ENCODE measurements around the gene LGI4. TPM values are rescaled to one million over a fixed set of nuclear protein-coding genes. Genes with fewer than 3 reads are reported as not detected.
"Not testable (repeated sequence)": the region's sequence is repeated elsewhere in the genome, so short reads cannot be mapped to it uniquely, and the experiment has no call there.

The LGI4 gene
- total RNA-seq, 1 donor from 2014 or later = 32.9 TPM

DNA sequence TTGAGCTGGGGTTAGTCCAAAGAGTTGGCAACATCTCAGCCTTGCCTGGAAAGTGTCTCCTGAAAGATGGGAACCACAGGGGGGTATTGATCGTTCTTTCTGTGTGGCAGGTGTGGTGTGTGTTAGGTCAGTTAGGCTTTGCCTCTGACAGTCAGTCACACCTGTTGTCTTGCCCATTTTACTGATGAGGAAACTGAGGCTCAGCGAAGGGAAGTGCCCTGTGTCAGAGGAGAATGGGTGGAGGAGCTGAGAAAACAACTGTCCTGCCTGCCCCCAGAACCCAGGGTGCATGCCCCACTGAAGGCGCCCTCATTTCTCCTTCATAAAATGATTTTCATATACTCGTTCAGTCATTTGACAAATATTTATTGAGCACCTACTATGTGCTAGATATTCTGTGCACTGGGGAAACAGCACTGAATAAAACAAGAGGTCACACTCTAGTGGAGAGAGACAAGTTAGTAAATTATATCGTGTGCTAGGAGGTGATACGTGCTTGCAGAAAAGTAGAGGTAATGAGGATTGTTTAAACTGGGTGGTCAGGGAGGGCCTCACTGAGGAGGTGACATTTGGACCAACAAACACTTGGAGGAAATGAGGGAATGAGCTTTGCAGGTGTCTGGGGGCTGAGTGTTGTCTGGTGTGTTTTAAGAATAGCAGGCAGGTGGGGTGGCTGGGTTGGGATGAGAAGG lies 21.3 kb upstream of the LGI4 start:
- Histone ChIP-seq H3K27ac (peak overlapping the region; percentile 90), H3K27me3 (no peaks in the 10 kb centered on the region), H3K36me3 (peaks cover 0 to 33% of the 10 kb centered on the region in 2 donors), H3K9me3 (no peaks in the 10 kb centered on the region), H3K4me3 (peak overlapping the region; percentile 73 to 78), H3K4me1 (peaks cover 37% of the 10 kb centered on the region)
- intact Hi-C loops (cut with DNase I) = no loop called here
- TF ChIP-seq, protein P1, sequence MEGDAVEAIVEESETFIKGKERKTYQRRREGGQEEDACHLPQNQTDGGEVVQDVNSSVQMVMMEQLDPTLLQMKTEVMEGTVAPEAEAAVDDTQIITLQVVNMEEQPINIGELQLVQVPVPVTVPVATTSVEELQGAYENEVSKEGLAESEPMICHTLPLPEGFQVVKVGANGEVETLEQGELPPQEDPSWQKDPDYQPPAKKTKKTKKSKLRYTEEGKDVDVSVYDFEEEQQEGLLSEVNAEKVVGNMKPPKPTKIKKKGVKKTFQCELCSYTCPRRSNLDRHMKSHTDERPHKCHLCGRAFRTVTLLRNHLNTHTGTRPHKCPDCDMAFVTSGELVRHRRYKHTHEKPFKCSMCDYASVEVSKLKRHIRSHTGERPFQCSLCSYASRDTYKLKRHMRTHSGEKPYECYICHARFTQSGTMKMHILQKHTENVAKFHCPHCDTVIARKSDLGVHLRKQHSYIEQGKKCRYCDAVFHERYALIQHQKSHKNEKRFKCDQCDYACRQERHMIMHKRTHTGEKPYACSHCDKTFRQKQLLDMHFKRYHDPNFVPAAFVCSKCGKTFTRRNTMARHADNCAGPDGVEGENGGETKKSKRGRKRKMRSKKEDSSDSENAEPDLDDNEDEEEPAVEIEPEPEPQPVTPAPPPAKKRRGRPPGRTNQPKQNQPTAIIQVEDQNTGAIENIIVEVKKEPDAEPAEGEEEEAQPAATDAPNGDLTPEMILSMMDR (IDR thresholded peaks at IDR 0.05) = no peak
- no peak for TF ChIP-seq POLR2AphosphoS5 (IDR thresholded peaks at IDR 0.05; ENCODE audit: insufficient read depth in 1 of 2, low read depth in 1 of 2)
- no peak for TF ChIP-seq POLR2A (IDR thresholded peaks at IDR 0.05)
- no peak for DNase-seq (ENCODE audit: extremely low spot score in 2 of 2)

DNA sequence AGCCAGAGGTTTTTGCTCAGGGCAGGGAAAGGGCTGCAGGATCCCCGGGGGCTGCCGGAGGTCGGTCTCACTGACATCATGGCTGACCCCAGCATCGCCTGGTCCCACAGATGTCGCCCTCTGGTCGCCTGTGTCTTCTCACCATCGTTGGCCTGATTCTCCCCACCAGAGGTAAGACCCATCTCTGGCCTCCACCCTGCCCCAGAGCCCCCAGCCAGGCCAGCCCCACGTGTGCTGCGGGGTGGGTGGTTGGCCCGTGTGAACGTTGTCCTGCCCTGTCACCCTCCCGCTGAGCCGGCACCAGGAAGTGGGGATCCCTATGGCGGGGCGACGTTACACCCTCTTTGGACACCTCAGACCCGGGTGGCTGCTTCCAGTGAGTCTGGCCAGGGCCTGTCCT lies 20.6 kb upstream of the LGI4 start:
- Histone ChIP-seq H3K27me3 (no peaks in the 10 kb centered on the region), H3K9me3 (no peaks in the 10 kb centered on the region), H3K36me3 (peaks cover 0 to 29% of the 10 kb centered on the region in 2 donors), H3K27ac (peak overlapping the region; percentile 90), H3K4me1 (peaks cover 37% of the 10 kb centered on the region), H3K4me3 (peak overlapping the region; percentile 73 to 78)
- intact Hi-C loops (cut with DNase I) = no loop called here
- DNase-seq (ENCODE audit: extremely low spot score in 2 of 2) = no peak
- TF ChIP-seq POLR2AphosphoS5 (IDR thresholded peaks at IDR 0.05; ENCODE audit: insufficient read depth in 1 of 2, low read depth in 1 of 2) (no peak), POLR2A (IDR thresholded peaks at IDR 0.05) (no peak)

DNA sequence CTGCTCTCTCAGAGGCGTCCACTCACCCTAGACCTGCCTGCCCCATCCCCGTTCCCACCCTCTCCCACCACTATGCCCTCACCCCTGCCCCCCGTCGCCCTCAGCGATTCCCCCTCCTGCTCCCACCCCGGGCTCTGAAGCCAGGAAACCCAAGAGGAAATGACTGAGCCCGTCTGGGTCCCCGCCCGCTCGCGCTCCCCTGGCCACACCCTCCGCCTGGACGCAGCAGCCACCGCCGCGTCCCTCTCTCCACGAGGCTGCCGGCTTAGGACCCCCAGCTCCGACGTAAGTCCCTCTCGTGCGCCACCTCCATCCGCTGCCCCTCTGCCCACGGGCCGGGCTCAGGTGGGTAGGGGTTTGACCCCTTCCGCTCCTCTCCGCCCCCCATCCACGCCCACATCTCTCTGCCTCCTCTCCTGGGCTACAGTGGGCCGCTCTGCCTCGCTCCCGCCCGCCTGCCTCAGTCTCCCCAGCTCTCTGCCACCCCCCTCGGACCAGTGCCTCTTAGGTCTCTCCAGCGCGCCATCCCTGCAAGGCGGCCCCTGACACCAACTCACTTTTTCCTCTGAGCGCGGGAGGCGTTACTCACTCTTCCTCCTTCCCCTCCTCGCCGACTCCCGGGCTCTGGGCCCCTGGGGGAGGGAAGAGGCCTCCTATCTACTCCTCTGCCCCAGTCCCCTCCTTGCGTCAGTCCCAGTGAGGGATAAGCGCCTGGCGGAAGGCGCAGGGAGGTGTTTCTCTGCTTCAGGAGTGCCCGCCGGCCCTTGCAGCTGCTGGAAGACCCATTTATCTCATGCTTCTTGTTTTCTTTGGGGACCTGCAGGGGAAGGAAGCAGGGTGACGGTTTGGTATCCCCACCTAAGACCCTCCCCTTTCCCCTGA lies 19.9 kb upstream of the LGI4 start, which contains the start of gene FXYD5:
FXYD5 (plus strand) TSS at position 211 of the 882 bp plus-strand sequence. CDS start 816 bp downstream, outside the sequence.
- TF ChIP-seq, protein P1 (IDR thresholded peaks at IDR 0.05) = peak in 1 of 3 experiments; percentile 23
- TF ChIP-seq POLR2A (IDR thresholded peaks at IDR 0.05) (peak in 1 of 2 donors; percentile 51), POLR2AphosphoS5 (IDR thresholded peaks at IDR 0.05; ENCODE audit: insufficient read depth in 1 of 2, low read depth in 1 of 2) (peak in 1 of 2 donors; percentile 93)

DNA sequence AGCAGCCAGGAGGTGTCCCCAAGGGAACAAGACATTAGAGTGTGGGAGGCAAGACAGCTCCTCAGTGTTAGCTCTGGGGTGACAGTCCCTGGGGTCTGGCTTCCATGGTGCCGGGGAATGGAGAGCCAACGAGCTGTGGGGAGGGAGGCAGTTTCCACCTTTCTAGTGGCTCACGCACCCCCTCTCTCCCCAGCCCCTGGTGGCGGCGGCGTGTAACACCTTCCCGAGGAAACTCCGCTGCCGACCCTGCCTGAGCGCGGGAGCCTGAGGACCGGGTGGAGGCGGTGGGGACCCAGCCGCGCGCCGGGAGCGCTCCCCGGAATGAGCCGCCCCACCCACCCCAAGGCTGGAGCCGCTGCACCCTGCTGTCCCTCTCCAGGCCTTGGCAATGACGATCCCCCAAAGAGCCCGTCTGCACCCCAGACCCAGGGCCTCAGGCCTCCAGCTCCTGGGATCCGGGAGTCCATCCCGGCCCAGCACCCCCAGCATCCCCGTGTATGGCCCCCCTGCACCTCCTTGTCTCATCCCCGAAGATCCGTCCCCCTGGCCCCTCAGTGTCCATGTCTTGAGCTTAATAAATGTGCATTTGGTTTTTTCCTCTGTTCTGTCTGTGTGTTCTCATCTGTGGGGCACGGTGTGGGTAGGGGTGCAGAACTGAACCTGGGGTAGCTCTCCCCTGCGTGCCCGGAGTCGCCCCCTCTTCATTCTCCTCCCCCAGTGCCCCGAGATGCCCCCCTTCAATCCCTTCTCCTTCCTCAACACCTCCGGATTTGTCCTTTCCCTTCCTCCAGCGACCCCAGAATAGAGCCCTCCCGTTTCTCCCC lies 19.1 kb upstream of the LGI4 start:
- no peak for TF ChIP-seq POLR2A (IDR thresholded peaks at IDR 0.05)
- TF ChIP-seq POLR2AphosphoS5 (IDR thresholded peaks at IDR 0.05; ENCODE audit: insufficient read depth in 1 of 2, low read depth in 1 of 2) = no peak
- TF ChIP-seq, protein P1 (IDR thresholded peaks at IDR 0.05) = peak in 1 of 3 experiments; percentile 54
- Histone ChIP-seq H3K27ac (peak overlapping the region; percentile 90), H3K4me3 (peak overlapping the region; percentile 73 to 78), H3K27me3 (no peaks in the 10 kb centered on the region), H3K9me3 (no peaks in the 10 kb centered on the region), H3K4me1 (peaks cover 37% of the 10 kb centered on the region), H3K36me3 (peaks cover 0 to 17% of the 10 kb centered on the region in 2 donors)
- intact Hi-C loops (cut with DNase I) = no loop called here
- DNase-seq (ENCODE audit: extremely low spot score in 2 of 2) = no peak

More for the DNA sequence above, 19.9 kb upstream of the LGI4 start, which contains the start of gene FXYD5:
- no peaks in the 10 kb centered on the region for H3K9me3 ChIP-seq
- intact Hi-C loops (cut with DNase I) = no loop called here
- H3K4me3 ChIP-seq = peak within 1 kb of the TSS; percentile 73 to 78
- H3K36me3 ChIP-seq = peaks cover 0 to 25% of the 10 kb centered on the region in 2 donors
- peak within 1 kb of the TSS; percentile 90 for H3K27ac ChIP-seq
- DNase-seq (ENCODE audit: extremely low spot score in 2 of 2) = no peak
- H3K27me3 ChIP-seq = no peaks in the 10 kb centered on the region
- H3K4me1 ChIP-seq = peaks cover 37% of the 10 kb centered on the region

DNA sequence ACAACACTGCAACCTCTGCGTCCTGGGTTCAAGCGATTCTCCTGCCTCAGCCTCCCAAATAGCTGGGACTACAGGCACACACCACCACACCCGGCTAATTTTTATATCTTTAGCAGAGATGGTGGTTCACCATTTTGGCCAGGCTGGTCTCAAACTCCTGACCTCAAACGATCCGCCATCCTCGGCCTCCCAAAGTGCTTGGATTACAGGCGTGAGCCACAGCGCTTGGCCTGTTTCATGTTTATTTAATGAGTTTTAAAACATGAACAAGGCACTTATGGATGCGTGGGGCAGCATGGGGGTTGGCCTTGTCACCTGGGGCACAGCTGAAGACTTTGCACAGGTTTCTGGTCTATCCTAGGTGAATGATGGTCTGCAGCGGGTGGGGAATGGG lies 18.3 kb upstream of the LGI4 start:
- Histone ChIP-seq H3K27ac (peak overlapping the region; percentile 90), H3K4me1 (peaks cover 37% of the 10 kb centered on the region)
- H3K36me3 ChIP-seq; H3K4me3 ChIP-seq; H3K9me3 ChIP-seq; intact Hi-C loops (cut with DNase I); DNase-seq (ENCODE audit: extremely low spot score in 2 of 2); H3K27me3 ChIP-seq: not testable (repeated sequence)

Measured in vagina (tissue), 2 donors.